Muscle layer of duodenum (tissue), 2 donors: ENCODE results near the gene B3GAT1.
"Not testable (repeated sequence)": the region's sequence is repeated elsewhere in the genome, so short reads cannot be mapped to it uniquely, and the experiment has no call there.

ENCODE experiments used
- H3K27ac ChIP-seq: one replicate; pipeline ENCODE4 v1.7.0; 2013; ENCODE audit warnings: mild to moderate bottlenecking, low read length
- H3K27me3 ChIP-seq: one replicate; pipeline ENCODE4 v1.7.0; 2013; ENCODE audit warnings: low read depth, mild to moderate bottlenecking, control low read depth, low read length
- H3K36me3 ChIP-seq, 2 donors: one replicate each; pipeline ENCODE4 v1.7.0; 2013; ENCODE audit warnings: low read length in 2 of 2, control low read depth in 1 of 2, mild to moderate bottlenecking in 1 of 2; ENCODE audit not compliant: insufficient read depth in 2 of 2, control insufficient read depth in 1 of 2
- H3K4me1 ChIP-seq, 2 donors: one replicate each; pipeline ENCODE4 v1.7.0; 2013; ENCODE audit warnings: low read length in 2 of 2, mild to moderate bottlenecking in 2 of 2, control low read depth in 1 of 2, moderate library complexity in 1 of 2; ENCODE audit not compliant: insufficient read depth in 2 of 2, control insufficient read depth in 1 of 2
- H3K4me3 ChIP-seq, 2 donors: one replicate each; pipeline ENCODE4 v1.7.0; 2013; ENCODE audit warnings: low read length in 2 of 2, low read depth in 1 of 2, mild to moderate bottlenecking in 1 of 2
- H3K9me3 ChIP-seq, 2 donors: one replicate each; pipeline ENCODE4 v1.7.0; 2013; ENCODE audit warnings: low read length in 2 of 2, control low read depth in 1 of 2, mild to moderate bottlenecking in 1 of 2; ENCODE audit not compliant: control insufficient read depth in 1 of 2
- donor health status: healthy.

B3GAT1 gene, protein sequence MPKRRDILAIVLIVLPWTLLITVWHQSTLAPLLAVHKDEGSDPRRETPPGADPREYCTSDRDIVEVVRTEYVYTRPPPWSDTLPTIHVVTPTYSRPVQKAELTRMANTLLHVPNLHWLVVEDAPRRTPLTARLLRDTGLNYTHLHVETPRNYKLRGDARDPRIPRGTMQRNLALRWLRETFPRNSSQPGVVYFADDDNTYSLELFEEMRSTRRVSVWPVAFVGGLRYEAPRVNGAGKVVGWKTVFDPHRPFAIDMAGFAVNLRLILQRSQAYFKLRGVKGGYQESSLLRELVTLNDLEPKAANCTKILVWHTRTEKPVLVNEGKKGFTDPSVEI

DNA sequence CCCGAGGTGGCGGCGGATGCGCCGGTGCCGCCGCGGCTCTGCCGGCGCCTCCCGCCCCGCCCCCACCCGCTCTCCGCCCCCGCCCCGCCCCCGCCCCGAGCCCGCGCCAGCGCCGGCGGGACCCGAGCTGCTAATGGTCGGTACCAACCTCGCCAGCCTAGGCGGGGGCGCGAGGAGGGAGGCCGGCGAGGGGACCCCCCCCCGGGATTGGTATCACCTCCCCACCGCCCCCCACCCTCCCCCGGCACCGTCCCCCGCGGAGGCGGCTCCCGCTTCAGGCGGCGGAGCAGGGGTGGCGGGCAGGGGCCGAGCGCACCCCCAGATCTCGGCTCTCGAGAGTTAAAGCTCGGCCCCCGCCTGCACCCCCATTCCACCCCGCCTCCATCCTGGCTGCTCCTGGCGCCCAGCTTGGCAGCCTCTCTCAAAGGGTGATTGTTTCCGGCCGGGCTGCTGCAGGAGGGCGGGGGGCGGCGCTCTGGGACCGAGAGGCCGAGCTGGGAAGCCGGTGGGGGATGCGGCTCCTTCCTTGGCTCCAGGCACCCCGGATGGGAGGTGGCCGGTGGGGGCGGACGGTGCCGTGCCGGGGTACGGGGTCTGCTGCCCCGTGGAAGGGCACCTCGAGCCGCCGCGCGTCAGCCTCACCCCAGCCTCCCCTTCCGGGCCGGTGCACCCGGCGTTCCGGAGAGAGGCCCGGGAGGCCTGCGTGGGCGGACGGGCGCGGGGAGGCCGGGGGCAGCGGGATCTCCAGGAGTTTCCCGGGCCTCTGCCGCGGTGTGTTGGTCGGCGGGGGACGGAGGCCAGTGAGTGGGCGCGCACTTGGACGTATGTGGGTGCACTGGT lies at the start of gene B3GAT1:
B3GAT1 (minus strand) TSS at position 40 of the 840 bp plus-strand sequence. CDS start 24,583 bp downstream, outside the sequence.
- peaks cover 0 to 15% of the 10 kb centered on the region in 2 donors for H3K4me1 ChIP-seq
- H3K27ac ChIP-seq = no peak within 1 kb of the TSS

DNA sequence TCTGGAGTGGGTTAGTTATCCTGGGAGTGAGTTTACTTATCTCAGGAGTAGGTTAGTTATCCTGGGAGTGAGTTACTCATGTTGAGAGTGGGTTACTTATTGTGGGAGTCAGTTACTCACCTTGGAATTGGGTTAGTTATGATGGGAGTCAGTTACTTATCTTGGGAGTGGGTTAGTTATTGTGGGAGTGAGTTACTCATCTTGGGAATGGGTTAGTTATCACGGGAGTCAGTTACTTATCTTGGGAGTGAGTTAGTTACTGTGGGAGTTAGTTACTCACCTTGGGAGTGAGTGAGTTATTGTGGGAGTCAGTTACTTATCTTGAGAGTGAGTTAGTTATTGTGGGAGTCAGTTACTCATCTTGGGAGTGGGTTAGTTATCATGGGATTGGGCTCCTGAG lies 49.6 kb upstream of the B3GAT1 start:
- Histone ChIP-seq H3K9me3 (peaks cover 0 to 16% of the 10 kb centered on the region in 2 donors), H3K27ac (no peak overlapping the region), H3K36me3 (no peaks in the 10 kb centered on the region), H3K4me3 (no peak overlapping the region), H3K4me1 (no peaks in the 10 kb centered on the region), H3K27me3 (no peaks in the 10 kb centered on the region)

More for the DNA sequence above, at the start of gene B3GAT1:
- Histone ChIP-seq H3K27me3 (peaks cover 31% of the 10 kb centered on the region), H3K9me3 (no peaks in the 10 kb centered on the region), H3K4me3 (peak within 1 kb of the TSS in 1 of 2 donors; percentile 63), H3K36me3 (no peaks in the 10 kb centered on the region)

DNA sequence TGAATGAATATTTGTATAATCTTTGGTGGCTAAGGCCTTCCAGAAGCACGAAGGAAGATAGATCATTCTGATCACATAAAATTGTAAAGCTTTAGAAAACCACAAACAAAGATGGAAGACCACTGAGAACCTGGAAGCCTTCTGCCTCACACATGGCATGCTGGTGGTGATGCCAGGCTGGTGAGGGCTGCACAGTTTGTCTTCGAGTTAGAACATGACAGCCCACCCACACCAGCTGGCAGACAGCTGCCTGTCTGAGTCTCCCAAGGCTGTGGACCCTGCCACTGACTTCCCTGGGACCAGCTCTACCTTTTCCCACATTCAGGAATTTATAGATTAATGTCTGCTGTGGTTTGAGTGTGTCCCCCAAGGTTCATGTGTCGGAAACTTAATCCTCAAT lies 48.8 kb upstream of the B3GAT1 start:
- Histone ChIP-seq H3K4me1 (no peaks in the 10 kb centered on the region), H3K4me3 (no peak overlapping the region), H3K27ac (no peak overlapping the region), H3K27me3 (no peaks in the 10 kb centered on the region), H3K9me3 (peaks cover 0 to 18% of the 10 kb centered on the region in 2 donors), H3K36me3 (no peaks in the 10 kb centered on the region)

GRCh38 chr11:134460062-134460561 lies 48.1 kb upstream of the B3GAT1 start:
- H3K27me3 ChIP-seq = no peaks in the 10 kb centered on the region
- H3K4me1 ChIP-seq = no peaks in the 10 kb centered on the region
- H3K27ac ChIP-seq = no peak overlapping the region
- no peak overlapping the region for H3K4me3 ChIP-seq
- H3K9me3 ChIP-seq = peaks cover 0 to 18% of the 10 kb centered on the region in 2 donors
- no peaks in the 10 kb centered on the region for H3K36me3 ChIP-seq

- no peaks in the 10 kb centered on the region for H3K36me3 ChIP-seq
- no peak overlapping the region for H3K27ac ChIP-seq
- H3K4me3 ChIP-seq = no peak overlapping the region
- peaks cover 0 to 18% of the 10 kb centered on the region in 2 donors for H3K9me3 ChIP-seq
- no peaks in the 10 kb centered on the region for H3K4me1 ChIP-seq
- H3K27me3 ChIP-seq = no peaks in the 10 kb centered on the region
Measured at GRCh38 chr11:134459246-134460061, 47.4 kb upstream of the B3GAT1 start.

GRCh38 chr11:134457411-134458007 lies 45.5 kb upstream of the B3GAT1 start:
- not testable (repeated sequence) for H3K27me3 ChIP-seq

GRCh38 chr11:134455516-134455915 lies 43.5 kb upstream of the B3GAT1 start:
- no peak overlapping the region for H3K27ac ChIP-seq
- H3K9me3 ChIP-seq = peaks cover 0 to 22% of the 10 kb centered on the region in 2 donors
- no peak overlapping the region for H3K4me3 ChIP-seq
- no peaks in the 10 kb centered on the region for H3K4me1 ChIP-seq
- no peaks in the 10 kb centered on the region for H3K36me3 ChIP-seq
- no peaks in the 10 kb centered on the region for H3K27me3 ChIP-seq

More at GRCh38 chr11:134457411-134458007, 45.5 kb upstream of the B3GAT1 start:
- not testable (repeated sequence) for H3K27ac ChIP-seq, H3K4me3 ChIP-seq, H3K36me3 ChIP-seq, H3K4me1 ChIP-seq
- peaks cover 0 to 18% of the 10 kb centered on the region in 2 donors for H3K9me3 ChIP-seq

- no peak overlapping the region for H3K4me3 ChIP-seq
Measured at GRCh38 chr11:134454146-134454690, 42.2 kb upstream of the B3GAT1 start.

DNA sequence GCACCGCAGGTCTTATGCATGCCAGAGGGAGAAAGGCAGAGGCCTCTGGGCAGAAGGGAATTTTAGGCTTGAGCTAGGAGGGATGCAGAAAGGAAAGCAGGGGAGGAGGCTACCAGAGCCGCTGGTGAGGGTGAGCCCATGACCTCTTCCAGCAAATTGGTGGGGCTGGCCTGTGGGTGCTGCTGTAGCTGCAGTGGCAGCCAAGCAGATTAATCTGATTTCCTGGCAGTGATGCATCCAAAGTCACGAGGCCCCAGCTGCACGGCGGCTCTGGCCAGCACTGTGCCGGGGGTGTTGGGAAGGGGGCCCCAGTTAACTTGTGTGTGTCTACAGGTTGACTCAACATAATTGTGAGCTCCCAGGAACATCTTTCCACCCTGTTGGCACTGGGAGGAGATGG lies 41.4 kb upstream of the B3GAT1 start:
- no peak overlapping the region for H3K27ac ChIP-seq
- H3K9me3 ChIP-seq = peaks cover 0 to 22% of the 10 kb centered on the region in 2 donors
- H3K4me3 ChIP-seq = no peak overlapping the region
- no peaks in the 10 kb centered on the region for H3K27me3 ChIP-seq
- no peaks in the 10 kb centered on the region for H3K4me1 ChIP-seq
- H3K36me3 ChIP-seq = no peaks in the 10 kb centered on the region

More at GRCh38 chr11:134454146-134454690, 42.2 kb upstream of the B3GAT1 start:
- H3K27me3 ChIP-seq = no peaks in the 10 kb centered on the region
- no peak overlapping the region for H3K27ac ChIP-seq
- H3K9me3 ChIP-seq = peaks cover 0 to 22% of the 10 kb centered on the region in 2 donors
- no peaks in the 10 kb centered on the region for H3K36me3 ChIP-seq
- no peaks in the 10 kb centered on the region for H3K4me1 ChIP-seq

DNA sequence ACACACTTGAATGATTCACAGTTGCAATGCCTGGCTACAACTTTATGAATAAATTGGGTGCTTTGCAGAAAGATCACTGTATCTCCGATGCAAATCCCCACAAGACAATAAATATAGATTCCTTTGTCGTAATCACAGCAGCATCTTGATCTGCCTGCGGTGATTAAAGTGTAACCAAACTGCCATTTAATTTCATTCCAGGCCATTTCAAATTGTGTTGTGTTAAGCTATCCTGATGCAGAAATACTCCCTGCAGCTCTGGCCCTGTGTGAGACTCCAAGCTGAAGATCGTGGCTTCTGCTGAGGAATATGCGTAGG lies 40.8 kb upstream of the B3GAT1 start:
- no peaks in the 10 kb centered on the region for H3K27me3 ChIP-seq
- H3K27ac ChIP-seq = no peak overlapping the region
- H3K4me1 ChIP-seq = no peaks in the 10 kb centered on the region
- H3K4me3 ChIP-seq = no peak overlapping the region
- H3K36me3 ChIP-seq = no peaks in the 10 kb centered on the region
- H3K9me3 ChIP-seq = peaks cover 0 to 16% of the 10 kb centered on the region in 2 donors
